Fibroblast of the conjunctiva (primary cell): ENCODE results near the gene RASA2.

Experiments used
- DNase-seq: peaks from one replicate; pipeline ENCODE4 v3.0.0-alpha.2; 2010; ENCODE audit warnings: low read depth

RASA2 gene

DNA sequence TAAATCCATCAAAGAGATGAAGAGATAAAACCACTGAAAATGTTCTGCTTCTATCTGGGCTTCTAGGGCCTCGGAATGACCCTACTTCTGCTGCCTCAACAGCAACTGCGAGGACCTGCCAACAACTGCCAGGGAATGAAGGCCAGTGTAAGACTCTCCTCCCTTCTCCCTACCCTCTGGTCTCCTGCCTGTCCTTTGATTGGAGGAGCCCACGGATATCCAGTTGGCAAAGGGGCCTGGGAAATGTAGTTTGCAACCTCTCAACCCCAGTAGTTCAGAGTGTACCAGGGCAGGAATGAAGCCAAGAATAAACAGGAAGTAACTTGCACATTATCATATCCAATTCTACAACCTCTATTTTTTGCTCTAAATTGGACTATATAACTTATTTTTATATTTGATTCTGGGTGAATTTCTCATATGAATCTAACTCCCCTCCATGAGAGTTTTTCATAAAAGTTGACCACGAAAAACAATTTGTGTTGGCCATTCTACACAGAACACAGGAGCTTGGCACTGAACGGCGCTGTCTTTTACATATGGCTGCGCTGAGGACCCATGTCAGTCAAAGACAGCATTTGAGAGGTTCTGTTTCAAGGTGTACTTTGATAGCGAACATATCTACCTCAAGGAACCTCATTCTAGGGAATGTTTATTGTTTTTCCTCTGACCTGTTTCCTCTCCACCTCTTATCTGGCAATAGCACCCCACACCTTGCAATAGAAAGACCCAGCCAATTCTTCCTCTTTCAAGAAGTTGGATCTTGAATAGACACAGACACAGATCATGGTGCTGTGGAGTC lies 160.1 kb downstream of the RASA2 start:
- peak; percentile 41 for DNase-seq

DNA sequence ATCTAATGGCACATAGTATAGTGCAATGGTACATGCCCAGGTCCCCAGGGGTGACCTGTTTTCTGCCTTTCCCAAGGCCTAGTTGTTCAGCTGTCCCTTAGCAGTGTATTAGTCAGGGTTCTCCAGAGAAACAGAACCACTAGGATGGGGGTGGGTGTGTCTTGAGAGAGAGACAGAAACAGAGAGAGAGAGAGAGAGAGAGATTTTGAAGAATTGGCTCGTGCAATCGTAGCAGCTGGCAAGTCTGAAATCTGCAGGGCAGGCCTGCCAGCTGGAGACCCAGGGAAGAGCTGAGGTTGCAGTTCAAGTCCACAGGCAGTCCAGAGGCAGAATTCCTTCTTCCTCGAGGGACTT lies 160.7 kb downstream of the RASA2 start:
- DNase-seq = no peak

DNA sequence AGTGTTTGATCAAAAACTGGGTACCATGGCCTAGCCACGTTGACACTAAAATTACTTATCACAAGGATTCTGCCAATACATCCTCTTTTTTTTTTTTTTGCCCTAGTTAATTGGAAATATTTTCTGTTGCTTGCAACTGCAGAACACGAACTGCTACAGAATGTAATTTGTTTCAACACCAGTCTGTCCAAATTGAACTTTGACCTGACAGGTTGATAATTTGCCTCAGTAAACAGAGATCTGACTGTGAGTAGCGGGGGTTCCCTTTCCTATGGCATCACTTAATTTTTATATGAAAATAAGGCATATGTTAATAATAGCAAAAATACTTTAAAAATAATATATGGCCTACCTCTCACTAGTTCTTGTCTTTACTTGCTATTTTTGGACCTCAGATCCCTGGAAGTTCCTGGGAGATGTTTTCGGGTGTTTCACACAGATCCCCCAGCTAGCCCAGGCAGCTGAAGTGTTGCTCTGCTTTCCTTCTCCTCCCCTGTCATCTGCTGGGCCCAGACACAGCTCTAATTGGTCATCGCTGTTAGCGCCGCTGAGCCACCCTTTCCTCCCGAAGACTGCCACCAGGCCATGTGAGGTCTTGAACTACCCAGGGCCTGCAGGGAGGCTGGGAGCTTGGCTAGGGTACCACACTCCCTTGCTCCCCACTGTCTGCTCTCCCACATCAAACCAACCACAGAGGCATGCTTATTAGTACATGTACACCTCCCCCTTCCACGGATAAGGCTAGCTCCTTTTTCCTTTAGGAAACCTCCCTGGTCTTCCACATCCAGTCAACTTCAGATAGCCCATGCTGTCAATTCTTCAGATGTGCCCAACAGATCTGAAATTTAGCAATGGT lies 161.5 kb downstream of the RASA2 start:
- no peak for DNase-seq

DNA sequence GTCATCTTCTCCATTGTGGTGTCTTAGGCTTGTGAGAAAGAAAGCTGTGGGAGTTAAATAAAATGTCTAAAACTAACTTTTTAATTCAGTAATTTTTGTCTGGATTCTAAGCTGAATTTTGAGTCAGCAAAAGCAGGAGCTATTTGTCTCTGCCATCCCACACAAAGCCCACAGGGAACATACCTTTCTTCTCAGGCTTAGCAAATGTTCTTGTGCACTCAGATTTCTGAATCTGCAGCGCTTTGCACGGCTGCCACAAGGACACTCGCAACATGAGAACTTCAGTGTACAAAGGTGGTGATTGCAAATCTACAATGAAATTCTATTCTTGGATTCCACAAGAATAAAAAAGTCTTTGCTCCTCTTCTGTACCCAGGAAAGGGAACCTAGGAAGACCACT lies 163.0 kb downstream of the RASA2 start:
- DNase-seq = no peak

DNA sequence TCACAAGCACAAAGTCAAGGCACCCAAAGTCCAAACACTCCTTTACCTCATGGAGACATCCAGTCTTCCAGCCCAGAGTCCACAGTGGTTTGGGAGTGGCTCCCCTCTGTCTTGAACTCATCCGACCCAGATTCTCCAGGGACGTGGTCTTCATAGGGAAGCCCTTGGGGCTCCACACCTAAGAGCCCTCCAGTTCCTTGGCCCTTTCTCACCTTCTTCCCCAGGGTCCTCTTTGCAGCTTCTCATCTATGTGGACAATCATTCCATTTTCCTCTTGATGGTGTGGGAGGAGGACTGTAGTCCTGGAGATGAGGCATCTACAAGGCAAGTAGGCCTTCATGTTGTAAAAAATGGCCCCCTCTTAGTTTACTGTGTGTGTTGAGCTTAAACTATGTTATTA lies 164.0 kb downstream of the RASA2 start:
- no peak for DNase-seq

DNA sequence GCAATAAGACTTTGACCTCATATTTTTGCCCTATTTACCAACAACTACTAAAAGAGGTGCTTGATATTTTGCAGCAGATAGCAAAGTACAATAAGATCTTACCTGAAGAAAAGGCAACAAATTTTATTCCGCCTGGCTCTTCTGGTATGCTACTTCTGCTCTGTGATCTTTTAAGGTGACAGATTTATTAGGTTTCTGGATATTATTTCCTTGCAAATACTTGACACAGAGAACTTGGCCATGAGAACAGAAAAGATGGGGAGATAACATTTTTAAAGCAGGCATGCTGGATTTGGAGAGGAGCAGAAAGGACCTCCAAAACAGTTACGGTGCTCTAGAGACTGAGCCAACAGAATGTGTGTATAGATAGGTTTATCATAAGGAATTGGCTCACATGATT lies 164.6 kb downstream of the RASA2 start:
- DNase-seq = no peak

DNA sequence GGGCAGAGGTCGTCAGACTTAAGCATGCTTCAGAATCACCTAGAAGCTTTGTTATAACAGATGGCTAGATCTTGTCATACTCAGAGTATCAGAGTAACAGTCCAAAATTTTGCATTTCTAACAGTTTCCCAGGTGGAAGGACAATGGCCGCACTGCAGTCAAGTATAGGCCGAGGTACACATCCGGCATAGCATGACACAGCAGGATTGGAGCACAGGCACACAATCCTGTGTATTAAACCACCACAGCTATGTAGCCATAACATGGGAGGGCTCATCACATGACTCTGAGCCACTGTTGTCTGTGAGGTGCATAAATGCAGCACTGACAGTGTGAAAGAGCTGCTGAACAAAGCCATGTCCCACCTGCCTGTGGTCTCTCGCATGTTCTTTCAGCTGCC lies 165.5 kb downstream of the RASA2 start:
- DNase-seq = no peak

DNA sequence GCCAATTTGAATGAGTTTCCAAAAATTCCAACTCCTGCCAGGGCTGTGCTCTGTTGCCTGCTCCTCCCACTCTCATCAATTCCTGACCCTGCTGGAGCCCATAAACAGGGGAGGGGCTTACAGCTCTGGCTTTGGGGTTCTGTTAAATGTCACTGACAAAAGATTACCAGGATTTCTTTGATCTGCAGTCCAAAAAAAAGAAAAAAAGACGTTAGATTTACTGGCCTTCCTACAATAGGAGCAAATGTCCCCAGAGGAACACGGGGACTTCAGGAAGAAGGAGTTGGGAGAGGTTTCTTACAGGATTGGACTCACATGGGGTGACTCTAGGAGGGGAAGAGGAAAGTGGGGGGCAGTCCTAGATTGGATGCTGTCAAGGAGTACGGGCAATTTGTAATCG lies 167.0 kb downstream of the RASA2 start:
- no peak for DNase-seq

DNA sequence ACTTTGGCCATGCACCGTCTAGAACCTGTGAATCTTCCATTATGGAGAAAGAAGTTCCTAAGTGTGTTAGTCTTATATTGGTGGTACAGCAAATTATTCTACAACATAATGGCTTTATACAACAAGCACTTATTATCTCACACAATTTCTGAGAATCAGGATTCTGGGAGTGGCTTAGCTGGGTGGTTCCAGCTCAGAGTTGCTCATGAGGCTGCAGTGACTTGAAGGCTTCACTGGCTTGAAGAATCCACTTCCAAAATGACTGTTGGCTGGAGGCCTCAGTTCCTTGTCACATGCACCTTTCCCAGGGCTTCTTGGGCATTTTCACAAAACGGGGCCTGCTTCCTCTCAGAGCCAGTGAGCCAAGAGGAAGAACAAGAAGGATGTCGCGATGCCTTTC lies 169.0 kb downstream of the RASA2 start:
- no peak for DNase-seq

DNA sequence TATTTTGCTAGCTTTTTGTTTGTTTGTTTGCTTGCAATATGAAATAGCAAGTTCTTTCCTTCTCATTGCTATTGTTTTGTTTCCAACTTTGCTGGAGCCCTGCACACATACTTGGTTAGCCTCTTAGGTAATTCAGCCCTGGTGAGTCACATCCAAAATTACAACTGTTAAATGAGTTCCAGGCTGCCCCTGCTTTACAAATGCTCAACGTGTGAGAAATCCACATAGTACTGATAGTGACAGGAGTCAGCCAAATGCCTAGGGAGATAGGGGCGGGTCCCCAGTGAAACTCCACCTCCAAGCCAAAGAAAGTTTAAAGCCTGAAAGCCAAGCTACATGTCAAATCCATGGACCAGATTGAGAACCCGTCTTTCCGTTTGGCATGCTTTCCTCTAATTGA lies 169.9 kb downstream of the RASA2 start:
- DNase-seq = peak; percentile 43

DNA sequence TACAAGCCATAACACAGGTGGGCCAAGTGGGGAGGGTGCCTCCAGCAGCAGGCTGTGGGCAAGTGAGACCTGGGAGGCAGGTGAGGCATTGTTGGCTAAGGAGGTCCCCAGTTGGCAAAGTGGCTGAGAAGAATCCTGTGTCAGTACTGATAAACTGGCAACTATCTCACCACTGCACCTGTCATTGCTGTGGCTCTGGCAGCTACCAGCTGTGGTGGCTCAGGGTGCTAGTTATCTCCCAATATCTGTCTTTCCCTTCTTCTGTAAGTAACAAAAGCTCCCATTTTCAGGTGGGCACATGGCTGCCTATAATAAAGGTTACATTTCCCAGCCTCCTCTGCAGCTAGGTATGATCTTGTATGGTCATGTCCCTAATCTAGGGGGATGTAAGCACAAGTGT lies 170.7 kb downstream of the RASA2 start:
- DNase-seq = no peak

DNA sequence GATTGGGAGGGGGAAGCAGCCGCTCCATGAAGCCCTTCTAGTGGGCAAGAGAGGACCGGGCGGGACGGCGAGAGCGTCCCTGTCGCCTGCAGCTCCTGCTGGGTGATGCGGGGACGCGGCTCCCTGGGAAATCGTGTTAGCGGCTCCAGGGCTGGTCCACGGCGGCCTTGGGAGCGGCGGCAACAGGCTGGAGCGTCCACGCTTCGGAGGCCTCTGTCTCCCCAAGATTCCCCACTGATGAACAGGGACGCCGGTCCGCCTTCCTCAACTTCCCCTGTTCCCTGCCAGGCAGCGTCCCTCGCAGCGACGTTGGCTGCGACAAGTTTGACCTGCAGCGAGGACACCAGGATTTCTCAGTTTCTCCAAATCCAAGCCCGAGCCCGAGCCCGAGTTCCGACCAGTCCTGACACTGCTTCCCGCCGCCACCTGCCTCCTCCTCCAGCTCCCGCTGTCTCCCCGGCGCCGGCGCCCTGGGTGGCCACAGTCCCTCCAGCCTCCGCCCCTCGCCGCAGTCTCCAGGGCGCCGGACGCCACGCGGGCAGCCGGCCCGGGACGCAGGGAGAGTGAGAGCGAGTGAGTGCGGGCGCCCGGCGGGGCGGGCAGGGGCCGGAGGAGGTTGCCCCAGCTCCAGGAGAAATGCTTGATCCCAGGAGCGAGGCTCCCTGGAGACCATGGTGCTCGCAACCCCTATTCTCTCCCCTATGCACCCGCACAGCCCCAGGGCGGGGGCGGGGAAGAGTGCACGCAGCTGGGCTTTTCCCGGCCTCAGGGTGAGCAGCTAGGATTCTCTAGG lies 173.2 kb downstream of the RASA2 start:
- no peak for DNase-seq

DNA sequence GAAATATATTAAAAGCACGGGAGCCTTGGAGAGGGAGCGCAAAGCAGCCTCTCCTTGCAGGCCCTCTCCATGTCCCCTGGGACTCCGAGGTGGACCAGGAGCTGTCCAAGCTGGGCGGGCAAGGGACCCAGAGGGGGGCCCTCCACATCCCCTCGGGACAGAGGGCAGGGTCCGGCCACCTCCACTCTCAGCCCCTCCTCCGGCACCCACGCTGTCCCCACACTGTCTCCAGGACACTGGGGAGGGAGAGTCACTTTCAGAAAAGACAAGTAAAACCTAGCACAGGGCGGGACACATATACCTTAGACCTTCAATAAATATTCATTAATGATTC lies 173.8 kb downstream of the RASA2 start:
- no peak for DNase-seq

DNA sequence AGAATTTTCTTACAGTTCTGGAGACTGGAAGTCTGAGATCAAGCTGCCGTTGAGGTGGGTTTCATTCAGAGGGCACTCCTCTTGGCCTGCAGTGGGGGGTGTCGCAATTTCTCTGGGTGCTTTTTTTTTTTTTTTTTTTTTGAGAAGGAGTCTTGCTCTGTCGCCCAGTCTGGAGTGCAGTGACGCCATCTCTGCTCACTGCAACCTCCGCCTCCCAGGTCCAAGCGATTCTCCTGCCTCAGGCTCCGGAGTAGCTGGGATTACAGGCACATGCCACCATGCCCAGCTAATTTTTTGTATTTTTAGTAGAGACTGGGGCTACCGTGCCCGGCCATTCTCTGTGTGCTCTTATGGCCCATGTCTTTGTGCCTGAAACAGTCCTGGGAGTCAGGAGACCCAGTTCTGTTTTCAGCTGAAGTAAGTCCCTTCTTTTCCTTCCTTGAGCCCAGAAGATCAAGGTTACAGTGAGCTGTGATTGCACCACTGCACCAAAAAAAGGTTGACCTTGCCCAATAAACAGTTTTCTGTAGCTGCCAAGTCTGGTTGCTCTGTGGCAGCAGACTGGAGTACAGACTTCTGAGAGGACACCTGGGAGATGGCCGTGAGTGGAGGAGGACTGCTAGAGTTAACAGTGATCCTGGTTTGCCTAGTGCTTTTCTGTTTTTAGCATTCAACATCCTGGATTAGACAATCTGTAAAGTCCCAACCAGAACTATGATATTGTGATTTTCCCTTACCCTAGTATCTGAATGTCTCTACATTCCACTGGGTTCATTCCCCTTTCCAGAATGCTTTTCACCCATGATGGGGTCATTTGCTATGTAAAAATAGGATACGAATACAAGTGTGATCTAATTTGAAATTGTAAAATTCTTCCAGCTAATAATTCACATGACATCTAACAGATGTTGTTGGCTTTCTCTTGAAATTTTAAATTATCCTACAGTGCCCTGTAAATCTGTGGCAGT lies 174.7 kb downstream of the RASA2 start:
- DNase-seq = no peak

DNA sequence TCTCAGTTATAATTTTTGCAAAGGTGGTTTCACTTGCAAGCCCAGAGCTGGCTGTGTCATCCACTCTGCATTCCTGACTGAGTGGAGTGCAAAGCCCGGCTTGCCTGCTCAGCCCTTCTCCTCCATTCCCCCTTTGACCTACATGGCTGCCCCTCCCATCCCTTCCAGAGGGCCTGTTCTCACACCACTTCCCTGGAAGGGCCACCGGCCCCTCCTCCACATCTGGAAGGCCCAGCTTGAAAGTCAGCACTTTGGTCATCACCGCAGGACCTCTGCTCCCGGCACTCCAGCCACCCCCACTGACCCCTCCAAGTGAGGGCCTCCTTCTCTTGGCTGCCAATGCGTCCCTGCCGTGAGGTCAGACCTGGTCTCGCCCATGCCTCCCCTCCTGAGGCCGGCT lies 177.2 kb downstream of the RASA2 start:
- no peak for DNase-seq
